Ramos (cell line): ENCODE results near the gene PEX10.
"Not testable (repeated sequence)": the region's sequence is repeated elsewhere in the genome, so short reads cannot be mapped to it uniquely, and the experiment has no call there.

Source experiments
- in situ Hi-C: fragments of 300-500 bp; cut with MboI; formaldehyde crosslinking; loops from one replicate; pipeline ENCODE4 v1.14.3; 2022; ENCODE audit warnings: low sequenced_read_pairs; ENCODE audit not compliant: unreplicated experiment

Gene PEX10

DNA sequence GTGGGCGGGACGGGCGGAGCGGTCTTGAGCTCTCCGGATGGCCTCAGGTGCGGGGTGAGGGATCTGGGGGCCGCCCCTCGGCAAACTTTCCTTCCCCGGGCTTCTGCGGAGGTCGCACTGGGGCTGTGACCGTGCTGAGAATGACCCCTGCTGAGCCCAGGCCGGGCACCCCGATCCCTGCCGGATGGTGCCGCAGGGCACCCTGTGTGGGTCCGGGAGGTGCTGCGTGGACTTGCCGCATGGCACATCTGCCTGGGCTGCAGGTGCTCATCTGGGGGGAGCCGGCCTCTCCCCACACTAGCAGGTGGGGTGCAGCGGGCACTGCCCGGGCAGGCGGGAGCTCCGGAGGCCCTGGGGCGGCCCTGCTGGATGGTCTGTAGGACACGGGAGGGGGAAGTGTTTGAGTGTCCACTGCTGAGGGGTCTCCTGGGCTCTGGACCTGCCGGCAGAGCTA lies 31.8 kb upstream of the PEX10 start:
- in situ Hi-C loops = no loop called here

DNA sequence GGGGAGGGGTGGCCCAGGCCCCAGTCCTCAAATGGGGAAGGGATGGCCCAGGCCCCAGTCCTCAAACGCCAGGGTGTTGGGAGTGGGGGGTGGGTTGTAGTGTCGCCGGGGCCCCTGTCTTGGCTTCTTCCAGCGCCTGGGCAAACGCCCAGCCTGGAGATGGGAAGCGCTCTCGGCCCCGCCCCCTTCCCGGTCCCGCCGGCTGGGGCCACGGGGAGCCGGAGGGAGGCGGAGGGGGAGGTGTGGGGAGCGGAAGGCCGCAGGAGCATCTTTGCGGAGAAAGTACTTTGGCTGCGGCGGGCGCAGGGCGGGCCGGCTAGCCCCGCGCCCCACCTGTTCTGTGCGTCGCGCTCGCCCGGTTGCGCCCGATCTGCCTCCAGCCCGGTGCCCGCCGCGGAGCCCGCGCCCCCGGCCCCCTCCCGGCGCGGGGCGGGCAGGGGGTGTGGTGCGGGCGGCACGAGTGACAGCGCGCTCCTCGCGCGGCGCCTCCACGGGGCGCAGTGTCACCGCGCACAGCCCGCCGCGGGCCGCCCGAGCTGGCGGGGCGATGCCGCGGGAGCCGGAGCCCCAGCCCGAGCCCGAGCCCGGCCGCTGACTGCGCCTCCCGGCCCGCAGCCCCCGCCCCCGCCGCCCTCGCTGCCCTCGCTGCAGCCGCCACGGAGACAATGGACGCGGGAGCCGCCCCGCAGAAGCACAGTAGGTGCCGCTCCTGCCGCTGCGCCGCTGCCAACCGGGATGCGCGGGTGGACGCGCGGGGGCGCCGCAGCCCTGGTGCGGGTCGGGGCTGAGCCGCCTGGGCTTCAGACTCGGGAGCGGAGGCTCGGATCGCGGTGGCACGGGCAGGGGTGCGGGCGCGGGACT lies 31.1 kb upstream of the PEX10 start:
- in situ Hi-C loops = no loop called here

DNA sequence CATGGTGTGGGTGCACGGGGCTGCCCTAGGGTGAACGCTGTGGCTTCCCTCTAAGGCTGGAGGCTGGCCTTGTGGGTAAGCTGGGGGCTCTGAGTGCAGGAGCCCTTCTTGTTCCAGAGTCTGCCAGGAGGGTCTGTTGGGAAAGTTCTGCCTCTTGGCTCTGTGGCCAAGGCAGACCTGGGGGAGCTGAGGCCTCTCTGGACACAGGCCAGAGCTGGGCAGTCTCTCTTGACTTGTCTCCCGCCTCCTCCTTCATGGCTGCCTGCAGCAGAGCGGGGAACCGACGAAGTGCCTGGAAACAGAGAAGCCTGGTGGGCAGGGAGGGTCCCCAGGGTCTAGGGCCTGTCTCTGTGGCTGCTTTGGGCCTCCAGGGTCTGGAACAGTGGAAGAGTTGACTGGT lies 30.3 kb upstream of the PEX10 start:
- in situ Hi-C loops = no loop called here

DNA sequence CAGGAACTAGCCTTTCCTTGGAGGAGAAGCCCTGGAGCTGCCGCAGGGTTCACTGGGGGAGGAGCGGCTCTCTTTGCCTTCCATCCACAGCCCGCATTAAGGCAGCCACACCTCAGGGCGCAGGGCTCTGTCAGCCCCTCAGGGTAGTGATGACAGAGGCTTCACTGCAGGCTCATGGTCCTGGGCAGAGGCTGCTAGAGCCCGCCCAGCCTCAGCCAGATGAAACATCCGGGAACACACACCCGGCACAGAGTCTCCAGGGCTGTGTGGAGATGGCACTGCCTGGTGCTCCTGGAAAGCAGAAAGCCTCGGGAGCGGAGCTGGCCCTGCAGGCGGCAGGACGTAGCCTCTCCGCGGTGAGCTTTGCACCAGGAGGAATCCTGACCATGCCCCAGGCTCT lies 29.4 kb upstream of the PEX10 start:
- in situ Hi-C loops = no loop called here

DNA sequence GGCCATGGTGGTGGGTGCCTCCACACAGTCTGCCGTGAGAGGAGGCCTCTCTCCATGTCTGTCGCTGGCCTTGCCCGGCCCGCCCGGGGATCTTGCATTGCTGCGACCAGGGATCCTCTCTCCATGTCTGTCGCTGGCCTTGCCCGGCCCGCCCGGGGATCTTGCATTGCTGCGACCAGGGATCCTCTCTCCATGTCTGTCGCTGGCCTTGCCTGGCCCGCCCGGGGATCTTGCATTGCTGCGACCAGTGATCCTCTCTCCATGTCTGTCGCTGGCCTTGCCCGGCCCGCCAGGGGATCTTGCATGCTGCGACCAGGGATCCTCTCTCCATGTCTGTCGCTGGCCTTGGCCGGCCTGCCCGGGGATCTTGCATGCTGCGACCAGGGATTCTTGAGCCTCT lies 28.0 kb upstream of the PEX10 start:
- in situ Hi-C loops = not testable (repeated sequence)

DNA sequence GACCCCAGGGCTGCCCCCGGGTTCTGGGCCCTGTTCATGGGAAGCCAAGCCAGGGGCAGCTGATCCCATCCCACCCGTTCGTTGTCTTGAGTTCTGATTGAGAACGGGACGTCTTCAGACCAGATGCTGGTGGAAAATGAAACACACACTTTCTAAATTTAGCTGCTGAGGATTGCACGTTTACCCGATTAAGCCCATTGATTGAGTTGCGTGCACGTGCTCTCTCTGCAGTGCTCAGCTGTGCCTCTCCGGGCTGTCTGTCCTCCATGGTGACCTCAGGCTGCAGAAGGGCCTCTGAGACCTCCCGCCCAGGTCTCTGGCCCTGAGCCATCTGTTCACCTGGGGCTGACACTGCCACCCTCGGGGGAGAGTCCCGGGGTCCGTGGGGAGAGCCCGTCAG lies 27.0 kb upstream of the PEX10 start:
- in situ Hi-C loops = no loop called here

DNA sequence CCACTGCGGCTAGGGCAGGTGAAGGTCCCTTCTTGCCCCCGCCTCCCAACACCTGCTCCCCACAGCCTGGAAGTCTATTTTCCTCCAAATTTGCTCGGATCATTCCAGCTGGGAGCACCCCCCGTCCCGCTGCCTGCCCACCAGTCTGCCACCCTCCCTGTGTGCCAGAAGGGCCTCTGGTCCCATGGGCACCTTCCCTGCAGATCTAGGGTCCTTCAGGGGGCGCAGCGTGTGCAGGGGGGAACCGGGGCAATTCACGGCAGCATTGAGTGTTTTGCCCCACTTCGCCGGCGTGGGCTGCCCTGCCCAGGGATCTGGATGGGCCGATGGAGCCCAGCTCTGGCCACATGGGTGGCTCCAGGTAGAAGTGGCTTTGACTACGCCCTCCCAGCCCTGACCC lies 26.3 kb upstream of the PEX10 start:
- in situ Hi-C loops = no loop called here

DNA sequence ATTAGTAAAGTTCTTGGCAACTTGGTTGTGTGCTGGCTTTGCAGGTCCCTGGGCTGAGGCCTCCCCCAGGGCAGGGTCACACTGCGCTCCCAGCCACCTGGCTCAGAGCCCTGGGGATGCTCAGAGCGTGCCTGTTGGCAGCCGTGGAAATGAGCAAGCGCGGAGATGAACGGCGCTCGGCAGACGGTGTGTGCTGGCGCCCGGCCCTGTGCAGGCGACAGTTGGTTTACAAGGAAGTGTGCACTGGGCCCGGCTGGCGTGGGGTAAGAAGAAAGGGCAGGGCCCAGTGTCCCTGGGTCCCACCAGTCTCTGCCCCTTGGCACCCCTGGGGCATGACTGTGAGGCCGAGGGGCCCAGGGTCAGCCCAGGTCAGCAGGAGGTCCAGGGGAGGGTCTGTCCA lies 25.7 kb upstream of the PEX10 start:
- in situ Hi-C loops = no loop called here

DNA sequence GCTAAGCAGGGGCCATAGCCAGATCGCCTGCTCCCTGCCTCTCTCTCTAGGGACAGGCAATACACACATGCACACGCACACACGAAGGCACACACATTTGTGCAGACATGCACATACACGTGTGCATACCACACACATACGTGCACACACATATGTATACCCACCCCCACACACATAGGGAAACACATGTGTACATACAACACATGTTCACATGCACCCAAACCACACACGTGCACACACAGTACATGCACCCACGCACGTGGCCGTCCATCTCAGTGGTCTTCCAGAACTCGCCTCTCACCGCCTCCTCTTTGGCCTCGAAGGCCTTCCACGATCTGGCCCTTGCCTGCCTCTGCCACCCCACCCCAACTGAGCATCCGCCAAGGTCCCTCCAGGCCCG lies 25.3 kb upstream of the PEX10 start:
- in situ Hi-C loops = no loop called here

DNA sequence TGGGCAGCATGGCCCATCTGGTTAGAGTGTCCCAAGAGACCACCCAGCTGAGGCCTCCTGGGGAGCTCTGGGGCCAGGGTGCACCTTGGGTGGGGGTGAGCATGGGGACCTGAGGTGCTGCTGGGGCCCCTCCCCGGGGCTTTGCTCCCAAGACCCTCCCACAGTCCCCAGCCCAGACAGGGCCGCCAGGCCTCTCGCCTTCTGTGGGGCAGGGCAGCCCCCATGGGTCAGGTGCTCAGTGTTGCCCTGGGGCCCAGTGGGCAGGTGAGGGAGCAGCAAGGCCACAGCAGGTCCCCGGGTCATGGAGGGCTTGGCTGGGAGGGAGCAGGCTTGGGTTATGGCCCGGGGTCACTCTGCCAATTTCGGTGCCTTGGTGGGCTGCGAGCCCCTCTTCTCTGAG lies 24.5 kb upstream of the PEX10 start:
- in situ Hi-C loops = no loop called here

DNA sequence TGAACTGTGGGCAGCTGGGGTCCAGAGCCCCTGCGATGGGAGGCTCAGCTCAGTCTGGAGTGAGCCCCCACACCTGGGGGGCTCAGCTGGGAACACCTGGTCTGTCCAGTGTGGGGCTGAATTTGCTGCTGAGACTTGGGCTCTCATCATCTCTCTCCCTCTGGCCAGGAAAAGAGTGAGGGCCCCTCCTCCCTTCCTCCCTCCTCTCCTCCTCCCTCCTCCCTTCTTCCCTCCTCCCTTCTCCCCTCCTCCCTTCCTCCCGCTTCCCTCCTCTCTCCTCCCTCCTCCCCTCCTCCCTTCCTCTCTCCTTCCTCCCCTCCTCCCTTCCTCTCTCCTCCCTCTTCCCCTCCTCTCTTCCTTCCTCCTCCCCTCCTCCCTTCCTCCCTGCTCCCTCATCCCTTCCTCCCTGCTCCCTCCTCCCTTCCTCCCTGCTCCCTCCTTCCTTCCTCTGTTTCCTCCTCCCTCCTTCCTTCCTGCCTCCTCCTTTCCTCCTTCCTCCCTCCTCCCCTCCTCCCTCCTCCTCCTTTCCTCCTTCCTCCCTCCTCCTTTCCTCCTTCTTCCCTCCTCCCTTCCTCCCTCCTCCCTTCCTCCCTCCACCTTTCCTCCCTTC lies 23.5 kb upstream of the PEX10 start:
- in situ Hi-C loops = no loop called here

DNA sequence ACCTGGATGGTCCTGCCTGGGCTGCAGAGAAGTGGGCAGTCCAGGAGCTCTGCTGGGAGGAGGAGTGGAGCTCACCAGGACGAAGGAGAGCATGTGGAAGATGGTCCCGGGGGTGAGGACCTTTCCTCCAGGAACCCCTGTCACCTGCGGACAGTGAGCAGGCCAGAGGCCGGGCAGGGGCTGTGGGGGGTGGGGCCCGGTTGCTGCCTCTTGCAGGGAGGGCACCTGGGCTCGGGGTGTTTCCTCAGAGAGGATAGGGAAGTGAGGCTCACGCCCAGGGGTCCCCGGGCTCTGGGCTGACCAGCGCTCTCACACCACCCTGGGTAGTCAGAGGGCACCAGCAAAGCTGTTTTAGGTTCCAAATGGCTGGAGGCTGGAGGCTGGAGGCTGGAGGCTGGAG lies 22.7 kb upstream of the PEX10 start:
- in situ Hi-C loops = no loop called here

DNA sequence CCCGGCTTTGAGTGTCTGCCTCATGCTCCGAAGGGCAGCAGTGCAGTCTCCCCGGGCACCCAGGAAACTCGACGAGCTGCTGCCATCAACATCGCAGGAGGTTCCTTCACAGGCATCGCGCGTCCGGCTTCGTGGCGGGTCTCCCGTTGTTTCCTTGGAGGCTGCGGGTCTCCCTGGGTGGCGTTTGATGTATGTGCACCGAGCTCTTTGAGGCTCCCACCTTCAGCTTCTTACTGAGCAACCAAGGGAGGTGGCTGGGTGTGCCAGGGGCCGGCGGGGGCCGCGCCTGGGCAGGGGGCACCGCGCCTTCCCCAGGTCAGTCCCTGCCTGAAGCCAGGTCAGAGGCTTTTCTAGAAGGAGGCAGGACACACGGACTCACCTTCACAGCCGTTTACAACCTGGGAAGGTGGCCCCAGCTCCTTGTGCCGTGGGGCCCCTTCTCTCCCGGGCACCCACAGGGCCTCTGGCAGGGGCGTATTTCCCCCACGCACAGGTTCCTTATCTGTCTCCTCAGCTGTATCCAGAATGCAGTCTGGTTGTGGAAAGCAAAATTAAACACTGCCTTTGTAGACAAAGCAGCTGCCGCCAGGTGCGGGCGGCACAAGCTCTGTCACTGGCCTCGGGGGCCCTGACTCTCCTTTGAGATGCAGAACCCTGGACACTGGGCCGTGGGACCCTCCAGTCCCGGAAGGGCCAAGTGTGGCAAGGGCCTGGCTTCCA lies 21.7 kb upstream of the PEX10 start:
- in situ Hi-C loops = no loop called here

DNA sequence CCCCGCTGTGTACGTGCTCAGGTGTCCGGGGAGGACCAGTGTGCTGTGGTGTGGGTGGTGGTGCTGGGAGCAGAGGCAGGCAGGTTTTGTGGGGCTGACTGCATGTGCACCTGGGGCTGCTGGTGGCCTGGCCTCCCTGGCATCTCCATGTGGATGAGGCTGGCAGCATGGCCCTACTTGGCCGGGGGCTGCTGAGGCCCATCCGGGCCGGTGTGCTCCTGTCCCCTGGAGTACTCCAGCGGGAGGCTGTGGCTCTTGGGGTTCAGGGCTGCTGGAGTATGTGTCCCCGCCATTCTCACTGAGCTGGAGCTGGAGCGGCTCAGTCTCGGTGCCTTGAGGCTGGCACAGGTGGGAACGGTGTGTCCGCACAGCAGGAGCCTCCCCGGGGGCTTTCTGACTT lies 20.8 kb upstream of the PEX10 start:
- in situ Hi-C loops = no loop called here

DNA sequence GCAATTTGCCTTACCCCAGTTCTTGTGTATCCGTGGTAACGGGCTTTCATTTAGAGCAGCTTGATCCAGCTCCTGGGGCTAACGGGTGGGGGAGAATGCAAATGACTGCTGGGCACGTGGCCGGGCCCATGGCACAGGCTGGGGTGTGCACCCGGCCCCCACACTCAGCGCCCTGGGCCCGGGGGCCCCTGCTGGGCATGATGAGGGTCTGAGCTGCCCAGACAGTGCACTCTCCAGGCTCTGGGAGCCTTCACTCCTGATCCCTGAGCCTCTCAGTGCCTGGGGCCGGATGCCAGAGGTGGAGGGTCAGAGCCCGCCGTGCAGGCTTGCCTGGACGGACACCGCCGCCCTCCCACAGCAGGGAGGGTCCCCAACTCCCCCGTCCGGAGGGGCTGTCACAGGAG lies 20.1 kb upstream of the PEX10 start:
- in situ Hi-C loops = no loop called here

DNA sequence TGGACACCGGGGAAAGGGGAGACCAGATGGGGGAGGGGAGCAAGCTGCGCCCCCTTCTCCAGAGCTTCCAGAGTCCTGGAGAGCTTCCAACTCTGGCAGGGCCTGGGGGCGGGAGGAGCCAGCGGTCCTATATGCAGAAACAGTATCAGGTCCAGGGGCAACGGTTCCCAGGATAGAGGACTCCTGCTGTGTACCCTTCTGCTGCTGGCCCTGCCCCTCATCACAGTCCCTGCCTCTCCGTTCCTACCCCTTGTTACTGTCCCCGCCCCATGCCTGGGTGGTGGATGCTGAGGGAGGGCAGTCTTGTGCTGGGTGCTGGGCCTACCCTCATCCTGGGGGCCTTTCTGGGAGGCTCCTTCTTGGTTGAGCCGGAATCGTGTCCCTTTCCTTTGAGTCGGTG lies 19.2 kb upstream of the PEX10 start:
- in situ Hi-C loops = no loop called here

DNA sequence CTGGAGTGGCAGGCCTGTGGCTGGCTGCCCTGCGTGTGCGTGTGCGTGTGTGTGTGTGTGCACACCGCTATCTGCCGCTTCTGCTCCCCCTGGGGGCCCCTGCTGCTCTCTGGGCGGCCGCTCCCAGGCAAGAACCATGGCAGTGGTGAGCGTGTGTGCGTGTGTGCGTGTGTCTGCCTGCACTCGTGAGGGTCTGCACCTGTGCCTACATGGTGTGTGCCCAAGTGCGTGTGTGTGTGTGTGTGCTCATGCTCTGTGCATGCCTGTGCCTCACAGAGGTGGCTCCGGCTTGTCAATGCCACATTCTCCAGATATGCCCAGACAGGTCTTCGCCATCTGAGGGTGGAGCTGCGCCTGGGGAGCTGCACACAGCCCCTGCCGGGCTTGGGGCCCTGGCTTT lies 18.7 kb upstream of the PEX10 start:
- in situ Hi-C loops = no loop called here

DNA sequence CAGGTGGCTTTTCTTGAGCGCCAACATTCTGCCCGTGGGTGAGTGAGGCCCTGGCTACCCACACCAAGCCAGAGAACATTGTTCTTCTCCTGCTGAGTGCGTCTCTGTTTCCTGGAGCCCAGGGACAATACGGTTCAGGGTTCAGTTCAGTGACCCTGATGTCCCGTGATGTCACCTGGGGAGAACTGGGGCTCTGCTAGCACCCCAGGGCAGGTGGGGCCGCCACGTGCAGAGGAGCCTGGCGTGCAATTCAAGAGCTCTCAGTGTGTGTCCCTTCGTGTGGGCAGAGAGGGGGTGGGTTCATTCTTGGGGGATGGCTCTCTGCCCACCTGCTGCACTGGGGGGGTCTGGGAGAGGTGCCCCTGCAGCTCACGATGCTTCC lies 18.2 kb upstream of the PEX10 start:
- in situ Hi-C loops = no loop called here

DNA sequence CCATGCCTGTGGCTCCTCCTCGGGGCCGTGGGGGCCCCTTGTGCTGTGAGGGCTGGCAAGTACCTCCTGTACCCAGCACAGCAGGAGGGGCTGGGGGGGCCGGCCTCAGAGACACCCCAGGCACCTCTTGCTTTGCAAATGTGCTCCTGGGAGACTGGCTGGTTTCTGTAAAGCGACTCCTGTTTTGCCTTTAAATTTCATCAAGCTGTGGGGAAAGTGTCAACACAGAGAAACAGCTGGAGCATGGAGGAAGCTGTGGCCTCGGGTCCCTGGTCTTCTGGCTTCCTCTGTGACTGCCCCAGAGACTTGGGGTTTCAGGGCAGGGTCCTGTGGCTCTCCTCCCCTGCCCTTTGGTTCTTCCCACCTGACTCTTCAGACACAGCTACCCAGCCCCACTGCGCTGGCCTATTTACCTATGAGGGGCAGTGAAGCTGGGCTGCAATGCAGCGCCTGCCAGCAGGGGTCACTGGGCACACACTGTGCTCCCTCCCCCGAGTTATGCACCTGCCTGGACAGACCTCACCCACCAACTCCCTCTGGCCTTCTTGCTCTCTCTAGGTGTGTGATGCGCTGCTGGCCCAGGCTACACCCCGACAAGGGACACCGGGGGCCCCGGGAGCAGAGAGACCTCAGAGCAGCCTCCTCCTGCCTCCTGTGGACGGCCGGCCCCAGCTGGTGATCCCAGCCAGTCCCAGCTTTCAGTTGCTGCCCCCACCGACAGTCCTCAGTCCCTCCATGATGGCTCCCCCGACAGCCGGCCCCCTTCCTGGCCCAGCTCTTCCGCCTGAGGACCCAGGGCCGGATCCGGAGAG lies 17.6 kb upstream of the PEX10 start:
- in situ Hi-C loops = no loop called here

DNA sequence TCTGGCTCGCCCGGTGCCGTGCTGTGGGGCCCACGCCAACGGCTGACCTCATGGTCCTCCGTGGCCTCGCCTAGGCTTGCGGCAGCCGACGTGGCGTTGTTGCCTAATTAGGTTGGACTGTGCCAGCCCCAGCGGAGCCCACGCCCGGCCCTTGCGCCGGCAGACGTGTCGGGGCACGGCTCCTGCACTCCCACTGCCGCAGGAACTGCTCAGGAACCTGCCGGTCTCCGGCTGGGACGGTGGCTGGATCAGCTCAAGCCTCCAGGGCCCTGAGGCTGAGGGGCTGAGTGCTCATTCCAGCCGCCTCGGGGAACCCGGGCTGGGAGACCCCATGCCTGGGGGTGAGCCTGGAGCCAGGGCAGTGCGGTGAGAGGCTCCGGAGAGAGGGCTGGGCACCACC lies 16.1 kb upstream of the PEX10 start:
- in situ Hi-C loops = no loop called here

DNA sequence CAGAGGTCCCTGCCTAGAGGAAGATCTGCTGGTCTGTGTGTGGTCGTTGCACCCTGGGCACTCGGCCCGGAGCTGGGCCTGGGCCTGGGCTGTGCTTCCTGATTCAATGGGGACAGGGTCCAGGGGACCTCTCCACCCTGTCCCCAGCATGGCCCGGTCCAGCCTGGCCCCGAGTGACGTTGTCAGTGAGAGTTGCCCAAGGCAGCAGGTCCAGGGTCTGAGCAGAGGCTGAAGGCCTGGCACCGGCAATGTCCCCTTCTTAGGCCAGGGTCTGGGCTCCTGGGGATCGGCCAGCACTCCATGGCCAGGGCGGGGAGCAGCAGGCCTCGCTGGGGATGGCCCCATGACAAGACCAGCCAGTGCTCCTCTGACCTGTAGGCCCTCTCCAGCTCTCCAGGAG lies 15.6 kb upstream of the PEX10 start:
- in situ Hi-C loops = no loop called here
